ENCODE data around the gene TMEM72.

Gene TMEM72

GRCh38 chr10:44885710-44886109, 25.4 kb upstream of the TMEM72 start:
- H3K4me3 ChIP-seq (ENCODE audit: low read depth, low read length): no peak overlapping the region
- in situ Hi-C loops (cut with HindIII; ENCODE audit: low sequenced_read_pairs): no loop called here
- no peak for TF ChIP-seq CTCF (IDR thresholded peaks at IDR 0.05; ENCODE audit: low read depth, low read length, missing control alignments)
- no peak for DNase-seq (ENCODE audit: low read depth)

GRCh38 chr10:44886966-44887365, 24.2 kb upstream of the TMEM72 start:
- in situ Hi-C loops (cut with HindIII; ENCODE audit: low sequenced_read_pairs): no loop called here
- no peak overlapping the region for H3K4me3 ChIP-seq (ENCODE audit: low read depth, low read length)
- TF ChIP-seq CTCF (IDR thresholded peaks at IDR 0.05; ENCODE audit: low read depth, low read length, missing control alignments): no peak
- no peak for DNase-seq (ENCODE audit: low read depth)

GRCh38 chr10:44888886-44889285, 22.3 kb upstream of the TMEM72 start:
- TF ChIP-seq CTCF (IDR thresholded peaks at IDR 0.05; ENCODE audit: low read depth, low read length, missing control alignments): no peak
- in situ Hi-C loops (cut with HindIII; ENCODE audit: low sequenced_read_pairs): no loop called here
- DNase-seq (ENCODE audit: low read depth): no peak
- no peak overlapping the region for H3K4me3 ChIP-seq (ENCODE audit: low read depth, low read length)

GRCh38 chr10:44889834-44890233, 21.3 kb upstream of the TMEM72 start:
- no peak overlapping the region for H3K4me3 ChIP-seq (ENCODE audit: low read depth, low read length)
- no peak for TF ChIP-seq CTCF (IDR thresholded peaks at IDR 0.05; ENCODE audit: low read depth, low read length, missing control alignments)
- in situ Hi-C loops (cut with HindIII; ENCODE audit: low sequenced_read_pairs): no loop called here
- DNase-seq (ENCODE audit: low read depth): no peak

GRCh38 chr10:44890696-44891563, 20.2 kb upstream of the TMEM72 start:
- no peak overlapping the region for H3K4me3 ChIP-seq (ENCODE audit: low read depth, low read length)
- DNase-seq (ENCODE audit: low read depth): no peak
- in situ Hi-C loops (cut with HindIII; ENCODE audit: low sequenced_read_pairs): no loop called here
- no peak for TF ChIP-seq CTCF (IDR thresholded peaks at IDR 0.05; ENCODE audit: low read depth, low read length, missing control alignments)

GRCh38 chr10:44891721-44892120, 19.4 kb upstream of the TMEM72 start:
- no peak overlapping the region for H3K4me3 ChIP-seq (ENCODE audit: low read depth, low read length)
- in situ Hi-C loops (cut with HindIII; ENCODE audit: low sequenced_read_pairs): no loop called here
- no peak for TF ChIP-seq CTCF (IDR thresholded peaks at IDR 0.05; ENCODE audit: low read depth, low read length, missing control alignments)
- no peak for DNase-seq (ENCODE audit: low read depth)

All from astrocyte of the cerebellum (primary cell).